Esophagus muscularis mucosa (tissue), 4 donors: Measurements from ENCODE around the gene MYO1G. TPM values are rescaled to one million over a fixed set of nuclear protein-coding genes. Genes with fewer than 3 reads are reported as not detected.

Experiments used
- DNase-seq: peaks from one replicate; pipeline ENCODE4 v3.0.0-alpha.2; 2017; ENCODE audit errors: extremely low spot score
- H3K27ac ChIP-seq, 4 donors: fragments of 200-600 bp; sonication (generic); replicated peaks in 1 of 4; 1 replicate in 3 of 4; 2 replicates in 1 of 4; pipeline ENCODE4 v1.5.1; 2016 to 2019; ENCODE audit warnings: mild to moderate bottlenecking in 1 of 4
- H3K27me3 ChIP-seq, 4 donors: fragments of 200-600 bp; sonication (generic); one replicate each; pipeline versions ENCODE4 v1.5.1 to v1.6.0; 2016 to 2019
- H3K36me3 ChIP-seq, 4 donors: fragments of 200-600 bp; sonication (generic); one replicate each; pipeline ENCODE4 v1.5.1; 2016 to 2019
- H3K4me1 ChIP-seq, 4 donors: fragments of 200-600 bp; sonication (generic); one replicate each; pipeline ENCODE4 v1.5.1; 2016 to 2019
- H3K4me3 ChIP-seq, 4 donors: fragments of 200-600 bp; sonication (generic); 1 replicate in 2 of 4; 2 replicates in 2 of 4; pipeline ENCODE4 v1.5.1; 2016 to 2019; ENCODE audit warnings: mild to moderate bottlenecking in 4 of 4, moderate library complexity in 1 of 4
- H3K9me3 ChIP-seq, 4 donors: fragments of 200-600 bp; sonication (generic); 1 replicate in 3 of 4; 2 replicates in 1 of 4; pipeline ENCODE4 v1.5.1; 2016 to 2019
- CTCF ChIP-seq, 3 experiments: fragments of 200-600 bp in 2 of 3; fragments of 450-650 bp in 1 of 3; sonication (generic) in 2 of 3; IDR thresholded peaks; one replicate each; pipeline ENCODE4 v1.5.1; 2017 to 2019; ENCODE audit warnings: antibody characterized with exemption in 3 of 3, mild to moderate bottlenecking in 2 of 3, moderate library complexity in 1 of 3
- EP300 ChIP-seq: sonication (generic); formaldehyde crosslinking; IDR thresholded peaks from one replicate; pipeline ENCODE4 v1.6.1; 2017; ENCODE audit warnings: antibody characterized with exemption
- POLR2A ChIP-seq: fragments of 450-650 bp; IDR thresholded peaks from one replicate; pipeline ENCODE4 v1.6.1; 2017; ENCODE audit warnings: antibody characterized with exemption, moderate library complexity, mild to moderate bottlenecking, low read depth
- POLR2AphosphoS5 ChIP-seq, 2 donors: sonication (generic); formaldehyde crosslinking; IDR thresholded peaks; one replicate each; pipeline ENCODE4 v1.6.1; 2017; ENCODE audit warnings: antibody characterized with exemption in 2 of 2
- WGBS: methylation state at CpG from one replicate; pipeline ENCODE4 v1.1.5; 2018; 5-methylcytosine and 5-hydroxymethylcytosine counted together
- intact Hi-C: fragments of 100-400 bp; cut with DNase I; formaldehyde crosslinking; loops from one replicate; pipeline ENCODE4 v1.15.1; 2023
- total RNA-seq, 4 donors: library from RNA; depleted of rRNA; stranded (reverse); fragments of >200 nt; gene quantifications; one replicate each; pipeline versions ENCODE4 v1.1.0 to v1.2.1, GENCODE V29; 2016

Gene MYO1G
- total RNA-seq, 4 donors from 2014 or later = 0.78 to 6.8 (median 3.1) TPM

- no peaks in the 10 kb centered on the region for H3K9me3 ChIP-seq
- H3K27ac ChIP-seq = no peak overlapping the region
- H3K36me3 ChIP-seq = no peaks in the 10 kb centered on the region
- no peaks in the 10 kb centered on the region for H3K27me3 ChIP-seq
- TF ChIP-seq POLR2AphosphoS5 (IDR thresholded peaks at IDR 0.05) (no peak), CTCF (IDR thresholded peaks at IDR 0.05) (no peak), POLR2A (no peak), EP300 (no peak)
- DNase-seq = no peak
- peaks cover 0 to 8% (median 4%) of the 10 kb centered on the region in 4 donors for H3K4me1 ChIP-seq
- H3K4me3 ChIP-seq = no peak overlapping the region
- intact Hi-C loops = no loop called here
These were observed 60.8 kb downstream of the MYO1G start for GRCh38 chr7:44918029-44918428.

GRCh38 chr7:44917465-44917864 lies 61.4 kb downstream of the MYO1G start:
- TF ChIP-seq EP300 (no peak), POLR2AphosphoS5 (IDR thresholded peaks at IDR 0.05) (no peak), POLR2A (no peak), CTCF (IDR thresholded peaks at IDR 0.05) (no peak)
- no peak for DNase-seq

DNA sequence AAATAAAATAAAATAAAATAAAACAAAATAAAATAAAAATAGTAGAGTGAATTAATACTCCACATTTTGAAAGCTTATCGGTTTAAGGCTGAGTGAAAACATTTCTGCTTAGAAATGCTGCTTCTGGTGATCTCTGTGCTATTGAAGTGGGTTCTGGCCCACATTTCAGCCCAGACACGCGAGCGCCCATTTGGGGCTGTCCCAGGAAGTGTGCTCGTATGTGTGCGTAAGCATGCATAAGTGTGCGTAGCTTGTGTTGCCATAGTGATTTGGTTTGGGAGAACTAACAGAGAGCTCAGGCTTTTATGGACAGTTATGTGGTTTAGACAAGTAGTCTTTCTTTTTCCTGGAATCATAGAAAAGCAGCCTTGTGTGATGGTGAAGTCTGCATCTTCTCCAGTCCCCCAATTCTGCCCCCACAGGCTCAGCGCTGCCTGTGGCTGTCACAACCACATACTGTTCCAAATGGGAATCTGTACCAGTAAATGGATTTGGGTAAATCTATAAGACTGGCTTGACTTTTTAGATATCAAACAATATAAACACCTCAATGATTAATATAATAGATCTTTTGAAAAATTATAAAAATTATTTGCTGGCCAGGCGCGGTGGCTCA lies 63.7 kb downstream of the MYO1G start:
- TF ChIP-seq POLR2AphosphoS5 (IDR thresholded peaks at IDR 0.05) = no peak
- no peak for TF ChIP-seq CTCF (IDR thresholded peaks at IDR 0.05)
- TF ChIP-seq EP300 = no peak
- TF ChIP-seq POLR2A = no peak
- no peak for DNase-seq
- H3K36me3 ChIP-seq = no peaks in the 10 kb centered on the region
- peaks cover 0 to 4% (median 0%) of the 10 kb centered on the region in 4 donors for H3K4me1 ChIP-seq
- no peak overlapping the region for H3K27ac ChIP-seq
- 80% methylated on average over 10 of the region's 10 CpGs for WGBS
- no peak overlapping the region for H3K4me3 ChIP-seq
- H3K27me3 ChIP-seq = no peaks in the 10 kb centered on the region
- H3K9me3 ChIP-seq = no peaks in the 10 kb centered on the region
- intact Hi-C loops = no loop called here

More at GRCh38 chr7:44917465-44917864, 61.4 kb downstream of the MYO1G start:
- intact Hi-C loops = no loop called here
- H3K27me3 ChIP-seq = no peaks in the 10 kb centered on the region
- no peaks in the 10 kb centered on the region for H3K36me3 ChIP-seq
- H3K9me3 ChIP-seq = no peaks in the 10 kb centered on the region
- H3K4me3 ChIP-seq = no peak overlapping the region
- H3K4me1 ChIP-seq = peaks cover 0 to 10% (median 5%) of the 10 kb centered on the region in 4 donors
- no peak overlapping the region for H3K27ac ChIP-seq
- WGBS = 88% methylated on average over 2 of the region's 2 CpGs

- no peaks in the 10 kb centered on the region for H3K36me3 ChIP-seq
- no peak for DNase-seq
- 53% methylated on average over 4 of the region's 7 CpGs for WGBS
- no peaks in the 10 kb centered on the region for H3K9me3 ChIP-seq
- intact Hi-C loops = no loop called here
- H3K27me3 ChIP-seq = no peaks in the 10 kb centered on the region
- no peak for TF ChIP-seq CTCF (IDR thresholded peaks at IDR 0.05)
- TF ChIP-seq POLR2AphosphoS5 (IDR thresholded peaks at IDR 0.05) = no peak
- TF ChIP-seq EP300 = no peak
- no peak for TF ChIP-seq POLR2A
- H3K27ac ChIP-seq = no peak overlapping the region
- peaks cover 0 to 4% (median 0%) of the 10 kb centered on the region in 4 donors for H3K4me1 ChIP-seq
- H3K4me3 ChIP-seq = no peak overlapping the region
These were observed 66.0 kb downstream of the MYO1G start for GRCh38 chr7:44912775-44913347.

Other genes with a start within 250 kb of the MYO1G start
- 10 to 100 TPM; 12.4 to 36.0 (median 28.4) TPM for gene ZMIZ2, start 230.2 kb downstream of the MYO1G start, total RNA-seq
- gene PPIA, start 182.3 kb downstream of the MYO1G start, total RNA-seq = 1,000 to 10,000 TPM; 1,223 to 1,666 (median 1,462) TPM
- 100 to 1,000 TPM; 175 to 227 (median 203) TPM for gene H2AZ2, start 130.9 kb downstream of the MYO1G start, total RNA-seq
- 10 to 100 TPM; 40.9 to 50.2 (median 46.3) TPM for gene PURB, start 93.5 kb downstream of the MYO1G start, total RNA-seq
- gene CCM2, start 21.2 kb upstream of the MYO1G start, total RNA-seq = 10 to 100 TPM; 40.3 to 61.7 (median 49.4) TPM
- 10 to 100 TPM in 2 of 4 donors, 1 to 10 TPM in 2; 7.3 to 15.5 (median 10.8) TPM for gene NACAD, start 110.0 kb upstream of the MYO1G start, total RNA-seq
- gene TBRG4, start 132.7 kb upstream of the MYO1G start, total RNA-seq = 10 to 100 TPM; 45.7 to 60.1 (median 53.7) TPM
- gene RAMP3, start 178.8 kb upstream of the MYO1G start, total RNA-seq = 100 to 1,000 TPM in 2 of 4 donors, 10 to 100 TPM in 2; 30.7 to 112 (median 77.2) TPM